ENCODE results near the gene SHLD2. TPM values are rescaled to one million over a fixed set of nuclear protein-coding genes. Genes with fewer than 3 reads are reported as not detected.

The SHLD2 gene
- total and polyA plus RNA-seq, 2 of the 13 experiments (the other 11 are each of a cell fraction or from before 2014, with no cell fraction given), result 25.7 to 53.7 TPM

DNA sequence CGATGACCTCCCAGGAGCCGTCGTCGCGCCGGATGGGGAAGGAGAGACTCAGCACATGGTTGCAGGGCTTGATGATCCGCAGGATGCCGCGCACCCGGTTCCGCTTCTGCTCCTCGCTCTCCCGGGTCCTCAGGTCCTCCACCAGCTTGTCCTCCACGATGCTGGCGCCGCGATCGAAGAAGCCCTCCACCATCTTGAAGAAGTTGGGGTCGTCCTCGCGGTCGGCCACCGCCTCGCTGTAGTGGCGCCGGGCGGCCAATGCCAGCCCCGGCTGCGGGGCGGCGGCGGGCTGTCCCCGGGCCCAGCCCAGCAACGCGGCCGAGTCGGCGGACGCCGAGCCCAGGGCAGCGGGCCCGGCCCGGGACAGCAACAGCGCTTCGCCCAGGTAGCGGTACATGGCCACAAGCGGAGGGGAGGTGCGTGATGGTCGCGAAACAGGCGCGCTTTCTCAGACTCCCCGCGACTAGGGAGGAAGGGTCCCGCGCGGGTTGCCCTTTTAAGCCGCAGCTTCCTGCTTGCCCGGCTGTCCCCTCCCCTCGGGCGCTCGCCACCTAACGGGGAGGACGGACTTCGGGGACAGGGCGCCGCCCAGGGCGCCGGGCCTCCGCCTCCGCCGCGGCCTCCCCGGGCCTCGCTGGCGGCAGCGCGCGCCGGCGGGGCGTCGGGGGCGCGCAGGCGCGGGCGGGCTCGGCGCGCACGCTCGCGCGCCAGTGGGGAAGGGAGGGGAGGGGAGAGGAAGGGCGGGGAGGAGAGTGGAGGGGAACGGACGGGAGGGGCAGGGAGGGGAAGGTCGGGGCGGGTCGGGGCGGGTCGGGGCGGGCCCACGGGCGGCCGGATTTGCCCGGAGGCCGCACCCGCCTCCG lies at the start of gene SHLD2, which contains the start of gene GLUD1 (continued):
- TF ChIP-seq MAZ (IDR thresholded peaks at IDR 0.05; ENCODE audit: borderline replicate concordance, low read depth, low read length), result peak; percentile 49; the same call in 1 of the 2 replicates
- TF ChIP-seq MAZ (CRISPR knock-in tag; IDR thresholded peaks at IDR 0.05; ENCODE audit: low read depth), result peak; percentile 52
- TF ChIP-seq EEA1 (CRISPR knock-in tag; IDR thresholded peaks at IDR 0.05; ENCODE audit: borderline replicate concordance), result 0 out of 2 replicates have a peak, but pooled peaks have one; percentile 18
- no peak for TF ChIP-seq U2AF2 (IDR thresholded peaks at IDR 0.05; ENCODE audit: low read depth, low read length)
- 0 out of 2 replicates have a peak, but pooled peaks have one; percentile 49 for TF ChIP-seq ZNF451 (CRISPR knock-in tag; IDR thresholded peaks at IDR 0.05)
- TF ChIP-seq REL (CRISPR knock-in tag; conservative IDR thresholded peaks at IDR 0.05), result no peak
- TF ChIP-seq ZNF263 (CRISPR knock-in tag; IDR thresholded peaks at IDR 0.05), result peak; percentile 84
- TF ChIP-seq SP2 (CRISPR knock-in tag; IDR thresholded peaks at IDR 0.05), result no peak
- TF ChIP-seq, protein P1, sequence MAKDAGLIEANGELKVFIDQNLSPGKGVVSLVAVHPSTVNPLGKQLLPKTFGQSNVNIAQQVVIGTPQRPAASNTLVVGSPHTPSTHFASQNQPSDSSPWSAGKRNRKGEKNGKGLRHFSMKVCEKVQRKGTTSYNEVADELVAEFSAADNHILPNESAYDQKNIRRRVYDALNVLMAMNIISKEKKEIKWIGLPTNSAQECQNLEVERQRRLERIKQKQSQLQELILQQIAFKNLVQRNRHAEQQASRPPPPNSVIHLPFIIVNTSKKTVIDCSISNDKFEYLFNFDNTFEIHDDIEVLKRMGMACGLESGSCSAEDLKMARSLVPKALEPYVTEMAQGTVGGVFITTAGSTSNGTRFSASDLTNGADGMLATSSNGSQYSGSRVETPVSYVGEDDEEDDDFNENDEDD (CRISPR knock-in tag; IDR thresholded peaks at IDR 0.05; ENCODE audit: borderline replicate concordance), result peak; percentile 10; the same call in 1 of the 2 replicates
- TF ChIP-seq ZNF180 (CRISPR knock-in tag; IDR thresholded peaks at IDR 0.05; ENCODE audit: borderline replicate concordance, low read depth), result no peak
- no peak for TF ChIP-seq YEATS2 (CRISPR knock-in tag; IDR thresholded peaks at IDR 0.05; ENCODE audit: borderline replicate concordance)
- no peak for TF ChIP-seq SNRNP70 (IDR thresholded peaks at IDR 0.05; ENCODE audit: low read depth, low read length)
- no peak for TF ChIP-seq DNMT3B (CRISPR knock-in tag; conservative IDR thresholded peaks at IDR 0.05)
- no peak for TF ChIP-seq CBX2 (IDR thresholded peaks at IDR 0.05; ENCODE audit: low read depth, low read length)
- no peak for TF ChIP-seq CBX2 (CRISPR knock-in tag; IDR thresholded peaks at IDR 0.05; ENCODE audit: low read depth)
- no peak for TF ChIP-seq KDM3A (CRISPR knock-in tag; IDR thresholded peaks at IDR 0.05; ENCODE audit: low read depth)
- no peak for TF ChIP-seq JUN (CRISPR knock-in tag; IDR thresholded peaks at IDR 0.05)
- TF ChIP-seq ESRRA (CRISPR knock-in tag; IDR thresholded peaks at IDR 0.05; ENCODE audit: low read depth), result no peak
- TF ChIP-seq SP4 (CRISPR knock-in tag; IDR thresholded peaks at IDR 0.05), result no peak; the same call in 1 of the 2 replicates
- TF ChIP-seq TAF15 (IDR thresholded peaks at IDR 0.05; ENCODE audit: low read depth, low read length, poor library complexity, severe bottlenecking), result peak; percentile 87
- no peak for TF ChIP-seq CREB1 (IDR thresholded peaks at IDR 0.05)
- TF ChIP-seq CREB1 (CRISPR knock-in tag; IDR thresholded peaks at IDR 0.05), result no peak
- TF ChIP-seq RELA (CRISPR knock-in tag; IDR thresholded peaks at IDR 0.05), result peak; percentile 50; the same call in 1 of the 2 replicates
- no peak for TF ChIP-seq PCBP1 (IDR thresholded peaks at IDR 0.05; ENCODE audit: borderline replicate concordance, low read depth, low read length)
- no peak for TF ChIP-seq KDM5A (IDR thresholded peaks at IDR 0.05; ENCODE audit: borderline replicate concordance, low read length)
- no peak for TF ChIP-seq ZNF3 (CRISPR knock-in tag; IDR thresholded peaks at IDR 0.05)
- no peak for TF ChIP-seq ZNF333 (CRISPR knock-in tag; IDR thresholded peaks at IDR 0.05; ENCODE audit: borderline replicate concordance)
